GM19023 (cell line): ENCODE results near the gene OR2T5.
"Not testable (repeated sequence)": the region's sequence is repeated elsewhere in the genome, so short reads cannot be mapped to it uniquely, and the experiment has no call there.

Experiments used
- ATAC-seq: cut with Tn5 transposase; IDR thresholded peaks from one replicate; pipeline ENCODE4 v1.9.1; 2021; ENCODE audit warnings: mild to moderate bottlenecking, moderate library complexity; ENCODE audit not compliant: unreplicated experiment

Gene OR2T5, protein sequence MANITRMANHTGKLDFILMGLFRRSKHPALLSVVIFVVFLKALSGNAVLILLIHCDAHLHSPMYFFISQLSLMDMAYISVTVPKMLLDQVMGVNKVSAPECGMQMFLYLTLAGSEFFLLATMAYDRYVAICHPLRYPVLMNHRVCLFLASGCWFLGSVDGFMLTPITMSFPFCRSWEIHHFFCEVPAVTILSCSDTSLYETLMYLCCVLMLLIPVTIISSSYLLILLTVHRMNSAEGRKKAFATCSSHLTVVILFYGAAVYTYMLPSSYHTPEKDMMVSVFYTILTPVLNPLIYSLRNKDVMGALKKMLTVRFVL

DNA sequence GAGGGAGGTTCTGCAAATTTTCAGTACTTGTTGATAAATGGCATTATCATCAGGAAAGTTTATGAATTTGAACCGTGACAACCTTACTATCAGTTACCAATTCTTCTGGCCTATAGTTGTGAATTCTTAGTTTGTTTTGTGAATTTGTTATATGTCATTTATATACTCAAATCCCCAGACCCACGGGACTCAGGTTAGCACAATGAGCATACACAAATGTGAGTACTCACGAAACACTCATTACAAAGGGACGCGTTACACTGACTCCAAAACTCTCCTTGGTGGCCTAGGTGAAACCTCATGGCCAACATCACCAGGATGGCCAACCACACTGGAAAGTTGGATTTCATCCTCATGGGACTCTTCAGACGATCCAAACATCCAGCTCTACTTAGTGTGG, at the start of gene OR2T5:
Gene OR2T5, plus strand, starts transcription at position 301 of the 400 bp plus-strand sequence. Its CDS starts 0 bp downstream, at position 301.
- ATAC-seq, result not testable (repeated sequence)

DNA sequence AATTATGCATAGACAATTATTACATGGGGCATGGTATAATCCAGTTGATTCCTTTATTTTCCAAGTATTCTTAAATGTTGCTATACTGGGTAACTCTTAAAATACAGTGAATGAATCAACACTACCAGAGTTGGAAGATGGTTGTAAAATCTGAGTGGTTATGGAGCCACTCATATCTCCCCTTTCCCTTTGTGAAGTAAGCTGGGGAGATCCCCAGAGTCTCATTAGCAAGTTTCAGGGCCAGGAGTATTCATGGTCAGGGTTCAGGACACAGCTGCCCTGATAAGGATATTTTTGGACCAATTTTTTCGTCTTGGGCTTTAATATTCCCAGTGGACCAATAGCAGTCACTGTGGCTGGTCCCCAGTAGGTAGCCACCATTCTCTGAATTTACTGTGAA, 49.7 kb upstream of the OR2T5 start:
- not testable (repeated sequence) for ATAC-seq

DNA sequence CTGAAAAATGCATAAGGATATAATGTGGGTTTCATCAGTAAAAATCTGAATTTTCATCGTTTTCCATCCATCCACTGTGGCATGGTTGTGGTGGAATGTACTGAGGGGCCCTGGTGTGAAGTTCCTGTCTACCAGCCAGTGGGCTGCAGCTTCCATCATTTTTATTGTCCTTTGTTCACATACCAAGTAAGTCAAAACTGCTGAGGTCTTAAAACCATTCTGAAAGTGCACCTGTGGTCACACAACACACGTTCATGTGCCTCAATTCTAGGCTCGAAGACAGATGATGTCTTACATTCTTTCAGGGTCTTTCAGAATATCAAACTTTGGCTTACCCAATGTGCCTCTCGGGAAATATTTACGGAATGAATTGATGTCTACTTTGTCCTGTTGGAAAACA, 49.1 kb upstream of the OR2T5 start:
- ATAC-seq, result not testable (repeated sequence)

DNA sequence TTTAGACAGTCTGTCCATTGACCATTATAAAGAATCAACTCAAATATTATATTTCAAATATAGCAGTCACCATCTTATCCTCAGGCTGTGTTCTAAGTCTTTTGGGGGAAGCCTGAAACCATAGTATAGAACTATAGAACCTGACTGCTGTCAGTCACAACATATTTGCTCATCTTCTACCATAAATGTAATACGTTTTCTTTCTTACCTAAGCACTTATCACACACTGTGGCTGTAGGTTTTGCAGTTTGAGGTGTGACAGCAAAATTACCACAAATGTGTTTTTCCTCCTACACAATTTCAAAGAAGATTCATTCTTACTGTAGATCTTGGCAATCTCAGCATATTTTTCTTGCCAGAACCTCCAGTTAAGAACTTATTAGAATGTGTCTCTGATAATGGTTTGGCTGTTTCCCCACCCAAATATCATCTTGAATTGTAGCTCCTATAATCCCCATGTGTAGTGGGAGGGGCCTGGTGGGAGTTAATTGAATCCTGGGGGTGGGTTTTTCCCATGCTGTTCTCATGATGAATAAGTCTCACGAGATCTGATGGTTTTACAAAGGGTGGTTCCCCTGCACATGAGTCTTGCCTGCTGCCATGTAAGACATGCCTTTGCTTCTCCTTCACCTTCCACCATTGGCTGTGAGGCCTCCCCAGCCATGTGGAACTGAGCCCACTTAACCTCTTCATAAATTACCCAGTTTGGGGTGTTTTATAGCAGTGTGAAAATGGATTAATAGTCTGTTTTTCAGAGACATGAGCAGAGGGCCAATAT, 45.7 kb upstream of the OR2T5 start:
- not testable (repeated sequence) for ATAC-seq

DNA sequence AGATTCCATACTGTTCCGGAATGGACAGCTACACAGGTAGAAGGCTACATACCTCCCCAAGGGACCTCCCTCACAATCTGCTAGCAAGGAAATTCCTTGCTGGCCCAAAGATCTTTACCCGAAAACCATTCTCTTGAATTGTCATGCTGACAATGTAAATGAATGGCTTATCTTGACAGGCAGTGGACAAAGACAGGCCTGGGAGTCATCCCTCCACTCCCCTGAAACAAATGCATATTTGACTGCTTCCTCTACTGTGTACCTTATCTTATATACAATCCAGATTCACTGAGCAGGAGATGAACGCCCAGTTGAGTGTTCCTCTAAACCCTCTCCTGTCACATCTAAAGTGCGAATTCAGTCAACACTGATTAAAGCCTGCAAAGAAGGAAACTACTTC, 43.8 kb upstream of the OR2T5 start:
- ATAC-seq, result not testable (repeated sequence)

DNA sequence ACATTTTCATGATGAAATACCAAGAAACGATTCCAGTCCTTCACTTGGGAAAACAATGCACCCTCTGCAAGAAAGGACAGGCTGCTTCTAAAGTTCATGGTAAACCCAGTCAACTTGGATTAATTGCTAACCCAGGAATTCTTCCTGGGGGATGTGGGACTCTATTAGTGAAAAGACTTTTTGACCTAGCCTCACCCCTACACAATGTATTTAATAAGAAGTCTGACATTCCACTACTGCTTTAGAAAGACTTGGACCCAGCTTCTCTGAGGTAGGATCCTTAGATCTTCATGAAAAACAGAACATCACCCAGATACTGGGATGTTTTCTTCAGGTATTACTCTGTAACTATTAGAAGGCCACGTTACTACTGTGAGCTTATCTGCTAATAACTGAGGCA, 43.0 kb upstream of the OR2T5 start, which contains the start of gene OR2T2:
Gene OR2T2, plus strand, starts transcription at position 239 of the 400 bp plus-strand sequence. CDS start 7,161 bp downstream, outside the sequence.
- not testable (repeated sequence) for ATAC-seq

DNA sequence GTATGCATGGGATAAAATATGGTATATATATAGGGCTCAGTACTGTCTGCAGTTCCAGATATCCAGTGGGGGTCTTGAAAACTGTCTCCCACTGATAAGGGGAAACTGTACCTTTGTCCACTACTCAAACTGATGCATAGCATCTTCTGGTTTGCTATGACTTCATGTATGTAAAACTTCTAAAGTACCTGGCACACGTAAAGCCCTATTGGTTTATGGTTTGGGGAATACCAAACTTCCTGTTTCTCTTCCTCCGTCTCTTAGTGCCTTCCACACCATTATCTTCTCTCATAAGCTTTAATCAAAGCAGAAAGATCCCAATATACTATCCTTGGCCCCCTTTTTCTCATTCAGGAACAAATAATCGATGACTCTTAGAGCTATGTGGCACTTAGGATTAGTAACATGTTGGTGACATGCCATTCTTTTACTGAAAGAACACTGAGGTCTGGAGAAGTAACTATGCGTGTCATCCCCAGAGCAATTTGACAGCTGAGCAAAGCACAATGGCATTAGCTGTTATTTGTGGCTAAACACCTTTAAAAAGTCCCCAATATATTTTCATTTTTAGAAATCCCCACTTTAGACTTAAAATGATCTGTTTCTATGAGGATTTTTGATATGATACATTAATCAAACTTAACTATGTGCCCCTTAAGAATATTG, 39.8 kb upstream of the OR2T5 start:
- ATAC-seq, result peak; percentile 73

DNA sequence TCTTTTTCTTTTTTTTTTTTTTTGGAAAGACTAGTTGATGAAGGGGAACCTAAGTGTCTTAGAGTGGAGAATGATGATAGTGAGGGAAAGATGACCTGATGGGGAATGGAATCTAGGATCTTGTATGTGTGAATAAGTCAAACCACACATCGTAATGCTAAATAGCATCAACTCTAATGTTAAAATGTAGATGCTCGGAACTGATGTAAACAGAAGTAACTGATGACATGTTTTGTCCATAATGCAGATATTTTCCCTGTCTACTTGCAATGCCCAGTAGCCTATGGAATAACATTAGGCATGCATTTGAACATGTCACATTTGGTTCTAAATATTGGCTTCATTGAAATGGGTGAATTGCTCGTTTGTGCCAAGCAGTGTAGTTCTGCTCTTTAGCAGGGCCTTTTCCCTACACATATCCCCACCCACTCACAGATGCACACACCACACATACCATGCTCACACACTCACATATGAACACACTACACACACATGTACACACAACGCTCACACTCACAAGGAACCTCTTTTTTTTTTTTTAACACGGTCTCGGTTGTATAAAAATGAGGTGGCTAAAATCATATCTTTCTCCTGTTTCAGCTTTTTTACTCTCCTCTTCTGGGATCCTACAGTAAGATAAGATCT, 38.4 kb upstream of the OR2T5 start:
- not testable (repeated sequence) for ATAC-seq

DNA sequence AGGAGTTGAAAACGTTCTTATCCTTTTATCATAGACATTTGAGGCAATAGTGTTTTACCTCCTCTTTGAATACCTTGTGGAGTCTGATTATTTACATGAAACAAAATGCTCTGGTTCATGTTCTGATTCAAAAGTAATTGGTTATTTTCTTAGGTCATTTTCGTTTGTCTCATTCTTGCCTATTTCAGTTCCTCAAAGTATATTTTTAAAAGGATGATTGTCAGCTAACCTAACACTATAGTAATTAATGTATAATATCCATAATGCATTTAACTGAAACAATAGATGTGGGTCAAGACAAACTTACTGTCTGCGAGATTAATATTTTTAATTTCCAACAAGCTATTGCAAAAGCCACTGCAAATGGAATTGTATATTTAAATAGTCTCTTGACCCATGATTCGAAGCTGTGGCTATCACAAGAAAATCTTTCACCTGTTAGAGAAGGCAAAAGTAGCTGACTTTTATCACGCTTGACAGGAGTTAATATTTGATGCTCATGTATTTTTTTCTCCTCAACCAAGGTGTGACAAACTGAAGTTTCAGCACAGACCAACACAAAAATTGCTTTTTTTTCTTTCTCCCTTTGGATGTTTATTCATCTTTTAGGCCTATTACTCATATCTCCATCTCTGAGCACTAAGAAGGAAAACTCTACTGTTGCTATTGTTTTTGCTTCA, 37.8 kb upstream of the OR2T5 start:
- peak; percentile 30 for ATAC-seq

DNA sequence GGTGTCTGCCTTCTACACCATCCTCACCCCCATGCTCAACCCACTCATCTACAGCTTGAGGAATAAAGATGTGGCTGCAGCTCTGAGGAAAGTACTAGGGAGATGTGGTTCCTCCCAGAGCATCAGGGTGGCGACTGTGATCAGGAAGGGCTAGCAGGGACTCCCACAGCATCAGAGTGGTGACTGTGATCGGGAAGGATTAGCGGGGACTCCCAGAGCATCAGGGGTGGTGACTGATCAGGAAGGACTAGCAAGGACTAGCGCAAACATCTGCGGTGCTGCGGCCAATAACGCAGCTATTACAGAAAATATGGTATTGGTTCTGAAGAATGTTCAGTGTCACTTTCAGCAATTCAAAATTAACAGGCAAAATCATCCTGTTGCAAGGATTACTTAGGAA, 34.8 kb upstream of the OR2T5 start:
- not testable (repeated sequence) for ATAC-seq

DNA sequence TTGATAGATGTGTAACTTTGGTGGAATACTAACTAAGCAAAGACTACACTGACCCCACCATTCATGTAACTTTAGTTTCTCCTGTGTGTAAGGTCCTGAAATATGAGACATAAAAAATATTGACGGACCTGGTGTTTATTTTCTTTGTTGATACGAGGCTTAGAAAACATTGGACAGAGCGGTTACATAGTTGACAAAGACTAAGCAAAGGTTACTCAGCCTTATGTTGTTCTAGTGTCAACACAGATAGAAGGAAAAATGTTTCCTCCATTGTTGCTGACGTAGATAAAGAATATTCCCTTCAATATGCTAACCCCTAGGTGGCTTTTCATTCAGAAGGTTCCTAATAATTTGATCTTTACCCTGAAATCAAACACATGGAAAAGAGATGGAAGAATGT, 33.3 kb upstream of the OR2T5 start:
- not testable (repeated sequence) for ATAC-seq

DNA sequence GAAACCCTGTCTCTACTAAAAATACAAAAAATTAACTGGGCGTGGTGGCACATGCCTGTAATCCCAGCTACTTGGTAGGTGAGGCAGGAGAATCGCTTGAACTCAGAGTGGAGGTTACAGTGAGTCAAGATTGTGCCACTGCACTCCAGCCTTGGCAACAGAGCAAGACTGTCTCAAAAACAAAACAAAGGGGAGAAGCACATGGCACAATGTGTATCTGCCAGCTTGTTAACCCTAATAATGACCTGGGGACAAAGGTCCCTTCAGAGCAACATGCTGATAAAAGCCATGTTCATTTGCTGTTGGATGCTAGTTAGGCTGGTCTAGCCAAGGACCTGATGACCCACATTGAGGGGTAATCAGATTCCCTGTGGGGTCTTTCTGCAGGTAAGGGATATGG, 31.8 kb upstream of the OR2T5 start:
- not testable (repeated sequence) for ATAC-seq

DNA sequence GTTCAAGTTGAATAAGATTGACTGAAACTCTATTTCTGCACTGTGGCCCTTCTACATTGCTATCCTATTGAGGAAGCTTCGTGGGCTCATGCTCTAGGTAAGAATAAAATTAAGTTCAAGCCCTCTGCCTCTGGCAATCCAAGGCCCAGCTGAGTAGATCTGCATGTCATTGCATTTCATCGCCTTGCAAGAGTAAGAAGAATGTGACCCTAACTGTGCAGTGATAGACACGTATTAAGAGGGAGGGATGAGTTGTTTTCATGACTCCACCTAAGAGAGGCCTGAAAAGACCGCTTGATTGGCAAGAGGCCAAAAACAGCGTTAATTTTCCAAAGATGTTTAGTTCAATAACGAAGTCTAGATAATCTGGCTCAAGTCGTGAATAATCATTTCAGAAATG, 29.3 kb upstream of the OR2T5 start:
- ATAC-seq, result not testable (repeated sequence)

DNA sequence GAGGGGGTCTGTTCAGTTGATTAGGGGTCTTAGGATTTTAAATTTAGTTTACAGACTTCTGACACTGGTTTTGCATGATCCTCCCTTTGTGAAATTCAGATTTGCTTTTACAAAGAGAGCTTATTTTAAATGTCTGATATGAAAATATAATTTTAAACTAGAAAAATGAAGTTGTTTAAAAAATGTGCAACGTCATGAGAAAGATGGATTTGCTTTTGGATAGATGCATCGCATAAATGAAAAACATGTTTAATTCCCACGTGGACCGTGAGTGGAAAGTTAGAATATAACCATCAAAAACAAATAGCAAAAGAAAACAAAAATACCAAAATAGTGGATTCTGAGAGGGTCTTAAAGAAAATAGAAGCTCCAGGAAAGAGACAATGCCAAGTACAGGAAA, 17.2 kb upstream of the OR2T5 start:
- ATAC-seq, result no peak

DNA sequence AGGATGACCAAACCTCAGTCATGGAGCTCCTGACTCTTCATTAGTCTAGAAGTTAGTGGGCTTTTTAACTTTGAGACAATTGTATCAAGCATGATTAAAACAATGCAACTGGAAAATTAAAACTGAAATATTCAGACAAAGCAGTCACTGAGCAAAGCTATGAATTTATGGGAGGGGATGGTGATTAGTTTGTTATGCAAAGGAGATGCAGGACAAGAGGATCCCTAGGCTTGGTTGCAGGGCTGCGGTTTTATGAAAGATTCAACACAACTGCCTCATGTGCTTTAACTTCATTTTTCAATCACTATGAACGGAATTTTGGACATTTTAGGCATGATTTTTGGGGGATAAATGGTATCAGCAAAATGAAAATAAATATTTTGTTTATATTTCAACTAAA, 16.3 kb upstream of the OR2T5 start:
- ATAC-seq, result not testable (repeated sequence)

DNA sequence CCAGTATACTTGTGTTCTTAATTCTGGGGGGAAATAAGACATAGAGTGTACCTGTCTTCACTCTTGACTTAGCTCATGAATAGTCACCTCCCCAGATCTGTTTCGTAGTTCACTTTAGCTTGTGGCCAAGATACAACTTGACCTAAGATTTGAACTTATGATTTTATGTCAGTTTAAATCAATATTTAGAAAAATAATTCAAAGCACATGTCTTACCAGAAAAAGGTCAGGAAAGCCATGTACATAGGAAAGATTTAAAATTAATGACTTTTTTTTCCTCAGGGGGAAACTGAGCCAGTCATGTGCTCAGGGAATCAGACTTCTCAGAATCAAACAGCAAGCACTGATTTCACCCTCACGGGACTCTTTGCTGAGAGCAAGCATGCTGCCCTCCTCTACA, 15.3 kb upstream of the OR2T5 start, which contains the start of gene OR2T3:
Gene OR2T3, plus strand, starts transcription at position 301 of the 400 bp plus-strand sequence. Its CDS starts 0 bp downstream, at position 301.
- ATAC-seq, result not testable (repeated sequence)

DNA sequence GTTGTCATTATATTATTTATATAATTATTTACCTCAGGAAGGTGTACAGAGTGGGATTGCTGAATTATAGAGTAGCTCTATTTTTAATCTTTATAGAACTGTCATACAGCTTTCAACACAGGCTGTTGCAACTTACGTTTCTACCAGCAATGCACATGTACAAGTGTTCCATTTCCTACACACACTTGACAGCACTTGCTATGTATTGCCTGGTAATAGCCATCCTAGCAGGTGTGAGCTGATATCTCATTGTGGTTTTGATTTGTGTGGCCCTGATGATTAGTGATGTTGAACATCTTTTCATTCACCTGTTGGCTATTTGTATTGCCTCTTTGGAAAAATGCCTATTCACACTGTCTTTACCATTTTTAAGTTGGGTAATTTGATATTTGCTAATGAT, 12.7 kb upstream of the OR2T5 start:
- peak; percentile 90 for ATAC-seq

DNA sequence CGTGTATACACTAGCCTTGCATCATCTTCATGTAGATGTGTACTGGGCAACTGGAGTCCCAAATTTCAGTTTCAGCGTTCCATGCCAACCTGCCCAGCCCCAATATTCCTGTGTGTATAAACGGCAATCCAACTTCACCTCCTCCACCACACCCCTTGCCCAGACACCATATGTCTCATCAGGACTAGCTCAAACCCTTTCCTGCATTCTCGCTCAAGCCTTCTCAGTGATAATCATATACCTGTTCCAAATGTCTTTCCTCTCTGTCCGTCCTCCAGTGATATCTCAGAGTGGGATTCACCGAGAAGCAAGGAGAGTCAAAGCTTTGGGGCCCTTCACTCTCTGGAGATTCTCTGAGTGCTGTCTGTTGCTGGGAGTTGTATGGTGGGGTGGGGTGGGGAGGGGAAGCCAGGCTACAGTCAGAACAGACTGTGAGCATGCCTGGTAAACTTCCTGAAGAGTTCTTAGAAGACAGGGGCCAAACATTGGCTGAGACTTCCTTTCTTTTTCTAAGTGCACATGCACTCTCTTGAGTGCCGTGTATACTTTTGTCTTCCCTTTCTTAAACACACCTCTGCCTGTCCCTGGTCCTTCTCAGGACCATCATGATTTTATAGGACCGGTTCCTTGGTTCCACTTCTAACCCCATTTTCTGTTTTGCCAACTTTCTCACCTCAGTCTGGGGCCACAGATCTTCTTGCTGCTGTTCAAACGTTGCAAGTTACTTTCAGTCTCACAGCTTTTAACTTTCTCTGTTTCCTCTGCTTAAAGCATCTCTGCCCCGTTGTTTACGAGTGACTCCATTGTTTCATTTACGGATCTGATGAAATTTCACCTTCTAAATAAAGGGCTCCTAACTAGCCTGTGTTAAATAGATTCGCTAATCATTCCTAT, 6.5 kb upstream of the OR2T5 start:
- ATAC-seq, result peak; percentile 75

DNA sequence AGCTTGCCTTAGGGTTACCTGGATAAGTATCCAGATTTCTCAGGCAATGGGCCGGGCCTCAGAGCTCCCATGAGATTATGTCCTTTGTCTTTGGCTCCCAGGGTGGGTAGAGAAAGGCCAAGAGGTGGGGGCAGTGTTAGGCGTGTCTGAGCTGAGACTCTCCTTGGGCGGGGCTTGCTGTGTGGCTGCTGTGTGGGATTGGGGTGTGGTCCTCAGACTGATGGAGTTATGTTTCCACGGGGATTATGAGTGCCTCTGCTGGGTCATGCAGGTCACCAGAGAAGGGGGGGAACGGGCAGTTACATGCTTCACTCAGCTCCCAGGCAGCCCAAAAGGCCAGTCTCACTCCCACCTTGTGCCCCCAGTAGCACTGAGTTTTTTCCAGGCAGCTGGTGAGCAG, 8.3 kb downstream of the OR2T5 start:
- not testable (repeated sequence) for ATAC-seq
